Measurements from ENCODE around the gene DNHD1. TPM values are rescaled to one million over a fixed set of nuclear protein-coding genes. Genes with fewer than 3 reads are reported as not detected.
A peak's percentile ranks its signal among the peaks of the same experiment; 100 is the strongest.

Gene DNHD1
- total RNA-seq, 1 donor from 2014 or later: 13.7 TPM

- DNase-seq (ENCODE audit: low spot score): peak; percentile 91
Measured at GRCh38 chr11:6611092-6611962, 114.2 kb downstream of the DNHD1 start.

- no peak for DNase-seq (ENCODE audit: low spot score)
Measured at GRCh38 chr11:6611963-6612212, 114.8 kb downstream of the DNHD1 start.

DNA sequence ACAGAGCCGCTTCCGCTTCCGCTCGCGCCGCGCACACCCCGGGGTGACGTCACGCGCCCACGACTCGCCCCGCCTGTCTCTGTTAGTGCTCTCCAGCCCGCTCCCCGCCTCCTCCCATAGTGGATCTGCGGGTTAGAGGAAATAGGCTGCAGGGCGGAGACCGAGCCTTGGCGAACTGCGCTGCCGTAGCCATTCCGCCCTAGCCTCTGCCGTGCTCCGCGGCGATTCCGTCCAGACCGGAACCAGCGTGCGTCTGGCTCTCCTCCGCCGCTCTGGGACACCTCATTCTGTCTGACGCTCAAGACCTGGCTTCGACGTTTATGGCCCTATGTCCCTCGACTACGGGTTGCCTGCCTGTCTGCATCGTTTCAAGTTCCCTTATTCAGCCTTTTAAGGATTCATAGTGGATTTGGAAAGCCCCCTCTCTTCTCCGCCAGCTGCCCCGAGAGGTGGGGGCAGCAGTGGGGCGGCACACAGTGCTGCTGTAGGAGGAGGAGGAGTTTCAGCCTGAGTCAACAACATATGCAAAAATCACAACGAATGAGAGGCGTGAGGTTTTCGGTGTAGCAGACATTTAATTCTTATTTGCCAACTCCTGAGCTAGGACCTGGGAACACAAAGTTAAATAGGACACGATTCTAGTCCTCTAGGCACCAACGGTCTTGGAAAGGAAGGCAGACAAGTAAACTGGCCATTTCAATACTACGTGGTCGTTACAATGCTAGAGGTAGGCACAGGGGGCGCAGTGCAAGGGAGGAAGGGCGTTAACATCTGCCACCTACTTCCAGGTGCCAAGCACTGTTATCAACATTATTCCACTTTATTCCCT lies 115.3 kb downstream of the DNHD1 start, which contains the start of gene TAF10:
Gene TAF10, minus strand, starts transcription at position 4 of the 829 bp plus-strand sequence. CDS start 27 bp downstream, outside the sequence.
- DNase-seq (ENCODE audit: low spot score): peak; percentile 99

DNA sequence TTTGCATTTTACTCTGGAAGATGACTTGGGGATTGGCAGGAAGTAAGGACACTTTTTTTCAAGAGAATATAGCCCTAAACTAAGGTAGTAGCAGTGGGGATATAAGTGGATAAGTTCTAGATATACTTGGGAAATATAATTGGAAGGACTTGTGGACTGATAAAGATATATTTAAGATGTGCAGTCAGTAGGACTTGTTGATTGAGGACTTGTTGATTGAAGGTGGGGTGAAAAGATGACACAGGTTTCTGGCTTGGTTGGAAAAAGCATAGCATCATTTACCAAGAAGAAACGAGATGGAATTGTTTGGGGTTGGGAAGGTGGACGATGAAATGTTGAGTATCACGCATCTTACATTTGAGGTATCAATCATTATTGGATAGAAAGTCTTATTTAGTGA lies 116.4 kb downstream of the DNHD1 start:
- no peak for DNase-seq (ENCODE audit: low spot score)

DNA sequence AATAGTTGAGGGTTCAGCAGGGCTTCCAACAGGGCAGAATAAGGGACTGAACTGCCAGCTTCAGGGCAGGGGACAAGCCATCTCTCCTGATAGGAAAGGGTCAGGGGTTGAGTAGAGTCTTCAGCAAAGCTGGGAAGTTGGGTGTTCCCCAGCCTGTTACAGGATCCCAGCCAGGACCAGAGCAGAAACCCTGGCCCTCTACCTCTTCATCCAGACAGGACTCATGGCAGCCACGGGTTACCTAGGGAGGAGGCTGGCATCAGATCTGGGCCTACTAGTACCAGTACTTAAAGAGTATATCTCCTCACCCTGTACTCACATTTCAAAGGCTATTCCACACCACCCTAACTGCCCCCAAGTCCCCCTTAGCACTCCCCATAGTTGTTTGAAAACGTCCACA lies 117.4 kb downstream of the DNHD1 start:
- no peak for DNase-seq (ENCODE audit: low spot score)

- DNase-seq (ENCODE audit: low spot score): no peak
Measured at GRCh38 chr11:6615046-6615445, 118.0 kb downstream of the DNHD1 start.

GRCh38 chr11:6615882-6616585 lies 119.0 kb downstream of the DNHD1 start:
- no peak for DNase-seq (ENCODE audit: low spot score)

DNA sequence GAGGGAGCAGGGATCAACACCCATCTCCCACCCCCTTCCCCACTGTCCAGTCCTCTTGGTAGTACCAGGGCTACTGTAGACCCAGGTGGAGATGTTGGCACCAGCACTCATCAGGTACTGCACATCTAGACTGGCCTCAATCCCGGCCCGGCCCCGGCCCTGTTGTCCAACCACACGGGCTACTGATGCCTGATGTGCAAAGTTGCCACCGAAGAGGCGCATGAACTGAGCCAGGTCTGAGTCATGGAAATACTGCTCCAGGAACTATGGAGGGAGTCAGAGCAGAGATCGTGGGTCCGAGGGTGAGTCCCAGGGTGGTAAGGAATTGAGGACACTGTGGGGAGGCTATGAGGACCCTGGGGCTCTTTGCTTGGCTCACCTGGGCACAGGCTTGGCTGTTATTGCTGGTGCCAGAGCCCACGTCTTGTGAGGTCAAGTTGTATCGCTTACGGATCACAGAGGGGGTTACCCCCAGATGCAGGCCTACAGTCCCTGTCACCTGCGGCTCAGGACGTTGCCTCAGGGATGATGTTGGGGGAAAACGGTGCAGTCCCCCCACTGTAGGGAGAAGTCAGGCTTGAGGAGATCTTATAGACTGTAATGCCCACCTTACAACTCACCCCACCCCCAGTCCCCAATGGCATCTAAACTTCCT lies 119.6 kb downstream of the DNHD1 start:
- DNase-seq (ENCODE audit: low spot score): no peak

DNA sequence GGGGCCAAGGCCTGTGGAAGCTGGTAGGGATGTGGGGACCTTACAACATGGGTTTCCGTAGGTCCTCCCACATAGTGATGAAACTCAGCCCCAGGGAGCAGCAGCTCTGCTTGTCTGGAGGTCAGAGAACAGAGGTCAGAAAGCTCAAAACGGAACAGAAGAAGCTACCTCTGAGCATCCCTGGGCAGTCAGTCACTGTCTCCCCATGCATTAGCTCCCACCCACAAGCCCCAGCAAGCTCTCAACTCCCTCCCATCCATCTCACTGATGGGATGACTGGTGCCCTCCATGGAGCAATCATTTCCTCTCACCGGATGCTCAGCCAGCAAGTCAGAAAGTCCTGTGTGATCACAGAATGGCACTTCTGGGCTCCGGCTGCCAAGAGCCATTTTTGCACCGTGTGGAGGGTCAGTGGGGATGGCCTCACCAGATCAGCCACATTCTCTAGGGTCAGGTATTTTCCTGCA lies 120.3 kb downstream of the DNHD1 start:
- DNase-seq (ENCODE audit: low spot score): no peak

GRCh38 chr11:6618117-6619003 lies 121.3 kb downstream of the DNHD1 start:
- peak; percentile 47 for DNase-seq (ENCODE audit: low spot score)

DNA sequence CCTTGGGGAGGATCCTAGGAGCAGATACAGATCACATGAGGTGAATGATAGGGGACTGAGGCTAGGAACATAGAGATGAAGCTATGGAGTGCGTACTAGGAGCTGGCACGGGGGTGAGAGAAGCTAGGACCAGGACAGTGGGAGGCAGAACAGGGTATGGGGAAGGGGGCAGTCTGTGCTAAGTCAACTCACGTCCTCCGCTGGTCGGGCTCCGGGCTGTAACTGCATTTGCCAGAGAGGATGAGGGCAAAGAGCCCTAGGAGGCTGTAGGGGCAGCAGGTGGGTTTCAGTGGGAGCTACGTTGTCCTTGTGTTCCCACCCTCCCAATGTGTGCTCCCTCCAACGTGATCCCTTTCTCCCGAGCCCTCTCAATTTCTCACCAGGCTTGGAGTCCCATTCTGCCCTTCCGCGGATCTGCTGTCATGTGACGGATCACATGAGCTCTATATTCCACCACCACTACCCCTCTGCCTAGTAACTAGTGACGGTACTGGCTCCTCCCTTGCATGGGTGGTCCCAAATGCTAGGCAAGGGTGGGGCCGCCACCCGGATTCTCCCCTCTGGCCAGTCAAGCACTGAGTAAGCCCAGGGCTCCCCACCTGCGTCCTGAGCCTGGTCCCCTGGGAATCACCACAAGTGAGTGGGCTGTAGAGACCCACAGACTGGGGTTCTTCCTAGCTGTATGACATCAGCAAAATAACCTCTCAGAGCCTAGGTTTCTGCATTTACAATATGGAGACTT lies 122.1 kb downstream of the DNHD1 start, which contains the start of gene TPP1:
Gene TPP1, minus strand, starts transcription at position 419 of the 742 bp plus-strand sequence. Its CDS starts 22 bp downstream, at position 397.
- DNase-seq (ENCODE audit: low spot score): no peak

DNA sequence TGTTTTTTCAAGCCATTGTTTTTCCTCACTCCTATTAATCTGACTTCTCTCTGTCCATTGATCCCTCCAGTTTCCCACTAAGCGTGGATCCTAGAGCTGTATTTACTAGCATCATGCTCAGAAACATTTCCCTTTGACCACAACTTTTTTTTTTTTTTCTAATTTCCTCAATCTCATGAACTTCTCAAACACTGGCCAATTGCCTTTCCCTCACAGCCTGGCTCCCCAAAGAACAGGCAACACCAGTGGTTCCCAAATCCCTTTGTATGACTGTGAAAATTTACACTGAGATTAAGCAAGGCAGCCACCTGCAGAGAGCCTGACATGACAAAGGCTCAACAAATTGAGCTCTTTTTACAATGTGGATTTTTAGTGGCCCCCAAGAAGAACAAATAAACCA lies 123.6 kb downstream of the DNHD1 start:
- DNase-seq (ENCODE audit: low spot score): no peak

Other genes starting within 250 kb of the DNHD1 start
- not detected for gene CCKBR, start 237.4 kb upstream of the DNHD1 start, total RNA-seq
- gene CAVIN3, start 176.8 kb upstream of the DNHD1 start, total RNA-seq: 56.0 TPM
- 34.4 TPM for gene SMPD1, start 106.8 kb upstream of the DNHD1 start, total RNA-seq
- 31.3 TPM for gene APBB1, start 78.2 kb upstream of the DNHD1 start, total RNA-seq
- gene HPX, start 56.3 kb upstream of the DNHD1 start, total RNA-seq: 1.1 TPM
- 20.5 TPM for gene TRIM3, start 23.3 kb upstream of the DNHD1 start, total RNA-seq
- 41.5 TPM for gene ARFIP2, start 15.9 kb upstream of the DNHD1 start, total RNA-seq
- 35.9 TPM for gene TIMM10B, start 15.8 kb upstream of the DNHD1 start, total RNA-seq
- gene RRP8, start 106.3 kb downstream of the DNHD1 start, total RNA-seq: 20.8 TPM
- 141 TPM for gene ILK, start 106.5 kb downstream of the DNHD1 start, total RNA-seq
- gene TAF10, start 114.9 kb downstream of the DNHD1 start, total RNA-seq: 142 TPM
- 133 TPM for gene TPP1, start 122.1 kb downstream of the DNHD1 start, total RNA-seq
- 23.0 TPM for gene DCHS1, start 158.5 kb downstream of the DNHD1 start, total RNA-seq
- gene MRPL17, start 186.1 kb downstream of the DNHD1 start, total RNA-seq: 42.2 TPM

All from mesenteric fat pad (tissue), 1 donor.